ENCODE measurements around the gene DUSP9.

- TF ChIP-seq POLR2AphosphoS5 (IDR thresholded peaks at IDR 0.05; ENCODE audit: insufficient read depth, low read depth, low read length) (no peak), CTCF (IDR thresholded peaks at IDR 0.05; ENCODE audit: extremely low read depth in 1 of 2, insufficient read depth in 1 of 2, low read depth in 1 of 2, low read length in 2 of 2) (no peak), POLR2A (IDR thresholded peaks at IDR 0.05; ENCODE audit: low read depth, low read length) (no peak), EZH2 (IDR thresholded peaks at IDR 0.05; ENCODE audit: borderline replicate concordance, low read depth, low read length, severe bottlenecking) (peak; percentile 70), JUN (IDR thresholded peaks at IDR 0.05; ENCODE audit: borderline replicate concordance, insufficient read depth, insufficient read length, low read depth) (no peak), MAX (IDR thresholded peaks at IDR 0.05; ENCODE audit: insufficient read depth, insufficient read length) (no peak)
Observed at GRCh38 chrX:153644356-153645125, 2.5 kb upstream of the DUSP9 start.
